22Rv1 (cell line): ENCODE measurements around the gene CTNNA1.

ENCODE experiments used
- ZFX ChIP-seq: fragments of 450-650 bp; IDR thresholded peaks from 2 replicates; pipeline ENCODE4 v1.6.1; 2017; ENCODE audit warnings: antibody characterized with exemption, borderline replicate concordance
- TF ChIP-seq, protein P1 (sequence below): fragments of 450-650 bp; IDR thresholded peaks from 2 replicates; pipeline ENCODE4 v1.5.1; 2017; ENCODE audit warnings: mild to moderate bottlenecking

DNA sequence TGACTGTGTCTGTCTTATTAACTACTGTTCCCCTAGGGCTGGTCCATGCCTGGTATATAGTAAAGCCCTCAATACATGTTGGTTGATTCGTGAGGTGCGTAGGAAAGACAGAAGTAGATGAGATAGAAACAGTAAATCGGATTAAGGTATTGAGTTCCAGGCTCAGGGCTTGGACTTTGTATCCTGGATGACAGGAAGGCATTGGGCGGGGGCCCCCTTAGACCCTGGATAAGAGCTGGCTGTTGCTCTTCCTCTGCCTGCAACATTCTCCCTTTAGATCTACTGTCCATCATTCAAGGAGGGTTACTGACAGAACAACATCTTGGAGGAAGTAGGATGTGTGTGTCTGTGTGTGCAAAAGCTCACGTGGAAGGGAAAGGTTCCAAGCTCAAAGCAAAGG is 31.2 kb upstream of the CTNNA1 start:
- TF ChIP-seq, protein P1, sequence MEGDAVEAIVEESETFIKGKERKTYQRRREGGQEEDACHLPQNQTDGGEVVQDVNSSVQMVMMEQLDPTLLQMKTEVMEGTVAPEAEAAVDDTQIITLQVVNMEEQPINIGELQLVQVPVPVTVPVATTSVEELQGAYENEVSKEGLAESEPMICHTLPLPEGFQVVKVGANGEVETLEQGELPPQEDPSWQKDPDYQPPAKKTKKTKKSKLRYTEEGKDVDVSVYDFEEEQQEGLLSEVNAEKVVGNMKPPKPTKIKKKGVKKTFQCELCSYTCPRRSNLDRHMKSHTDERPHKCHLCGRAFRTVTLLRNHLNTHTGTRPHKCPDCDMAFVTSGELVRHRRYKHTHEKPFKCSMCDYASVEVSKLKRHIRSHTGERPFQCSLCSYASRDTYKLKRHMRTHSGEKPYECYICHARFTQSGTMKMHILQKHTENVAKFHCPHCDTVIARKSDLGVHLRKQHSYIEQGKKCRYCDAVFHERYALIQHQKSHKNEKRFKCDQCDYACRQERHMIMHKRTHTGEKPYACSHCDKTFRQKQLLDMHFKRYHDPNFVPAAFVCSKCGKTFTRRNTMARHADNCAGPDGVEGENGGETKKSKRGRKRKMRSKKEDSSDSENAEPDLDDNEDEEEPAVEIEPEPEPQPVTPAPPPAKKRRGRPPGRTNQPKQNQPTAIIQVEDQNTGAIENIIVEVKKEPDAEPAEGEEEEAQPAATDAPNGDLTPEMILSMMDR: no peak
- no peak for TF ChIP-seq ZFX
